ENCODE results near the gene SERHL2. TPM values are rescaled to one million over a fixed set of nuclear protein-coding genes. Genes with fewer than 3 reads are reported as not detected.

SERHL2 gene
- total RNA-seq, 1 donor from 2014 or later = not detected

DNA sequence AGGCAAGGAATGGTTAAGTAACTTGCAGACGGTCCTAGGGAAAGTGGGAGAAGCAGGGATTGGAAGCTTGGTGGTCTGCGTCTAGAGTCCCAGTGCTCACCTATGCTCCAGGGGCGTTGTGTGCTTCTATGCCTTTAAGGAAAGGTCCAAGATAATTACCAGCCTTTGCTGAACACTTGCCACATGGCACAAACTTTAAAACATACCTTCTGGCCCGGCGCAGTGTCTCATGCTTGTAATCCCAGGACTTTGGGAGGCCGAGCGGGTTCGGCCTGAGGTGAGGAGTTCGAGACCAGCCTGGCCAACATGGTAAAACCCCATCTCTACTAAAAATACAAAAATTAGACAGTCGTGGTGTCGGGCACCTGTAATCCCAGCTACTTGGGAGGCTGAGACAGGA, 58.6 kb downstream of the SERHL2 start:
- H3K4me1 ChIP-seq = peaks cover 21% of the 10 kb centered on the region
- peaks cover 71% of the 10 kb centered on the region for H3K79me2 ChIP-seq (ENCODE audit: low read depth)
- no peak overlapping the region for H3K9ac ChIP-seq
- H3K4me2 ChIP-seq = peak overlapping the region; percentile 83
- no peak for DNase-seq (ENCODE audit: low spot score)
- no peaks in the 10 kb centered on the region for H3K36me3 ChIP-seq
- peaks cover 7% of the 10 kb centered on the region for H3K27me3 Mint-ChIP-seq (ENCODE audit: insufficient read depth, low read depth)
- H4K20me1 ChIP-seq (ENCODE audit: low read depth) = peaks cover 60% of the 10 kb centered on the region
- H3K27me3 ChIP-seq = no peaks in the 10 kb centered on the region
- H3K4me1 Mint-ChIP-seq = peaks cover 71% of the 10 kb centered on the region
- H3F3A ChIP-seq (ENCODE audit: low read depth) = peaks cover 62% of the 10 kb centered on the region
- H3K4me3 Mint-ChIP-seq = peak overlapping the region; percentile 100
- no peak overlapping the region for H3K4me3 ChIP-seq
- peak overlapping the region; percentile 54 for H3K27ac Mint-ChIP-seq
- H3K9me3 Mint-ChIP-seq = no peaks in the 10 kb centered on the region
- TF ChIP-seq EZH2phosphoT487 (IDR thresholded peaks at IDR 0.05) = no peak
- no peak for TF ChIP-seq CTCF (IDR thresholded peaks at IDR 0.05)
- TF ChIP-seq EZH2 (IDR thresholded peaks at IDR 0.05) = no peak
- no peak overlapping the region for H3K27ac ChIP-seq
- peaks cover 25% of the 10 kb centered on the region for H3K36me3 Mint-ChIP-seq
- H3K9me3 ChIP-seq (ENCODE audit: low read depth) = no peaks in the 10 kb centered on the region
- no peak overlapping the region for H2AFZ ChIP-seq (replicated peaks)

GRCh38 chr22:42613872-42614301, 60.1 kb downstream of the SERHL2 start:
- Histone ChIP-seq H3K4me2 (peak overlapping the region; percentile 83), H3K36me3 (no peaks in the 10 kb centered on the region), H3K27me3 (no peaks in the 10 kb centered on the region), H3K27ac (peak overlapping the region; percentile 99), H3F3A (ENCODE audit: low read depth) (peaks cover 58% of the 10 kb centered on the region), H2AFZ (replicated peaks) (no peak overlapping the region), H3K4me3 (peak overlapping the region; percentile 96), H3K9ac (peak overlapping the region; percentile 97), H3K79me2 (ENCODE audit: low read depth) (peaks cover 55% of the 10 kb centered on the region), H3K4me1 (peaks cover 21% of the 10 kb centered on the region), H4K20me1 (ENCODE audit: low read depth) (peaks cover 52% of the 10 kb centered on the region), H3K9me3 (ENCODE audit: low read depth) (no peaks in the 10 kb centered on the region)
- TF ChIP-seq CTCF (IDR thresholded peaks at IDR 0.05) (no peak), EZH2phosphoT487 (IDR thresholded peaks at IDR 0.05) (no peak), EZH2 (IDR thresholded peaks at IDR 0.05) (no peak)
- peaks cover 7% of the 10 kb centered on the region for H3K27me3 Mint-ChIP-seq (ENCODE audit: insufficient read depth, low read depth)
- peak overlapping the region; percentile 100 for H3K4me3 Mint-ChIP-seq
- H3K27ac Mint-ChIP-seq = peak overlapping the region; percentile 99
- peaks cover 20% of the 10 kb centered on the region for H3K36me3 Mint-ChIP-seq
- no peak for DNase-seq (ENCODE audit: low spot score)
- no peaks in the 10 kb centered on the region for H3K9me3 Mint-ChIP-seq
- peaks cover 68% of the 10 kb centered on the region for H3K4me1 Mint-ChIP-seq

- Histone ChIP-seq H3K79me2 (ENCODE audit: low read depth) (peaks cover 49% of the 10 kb centered on the region), H3K4me3 (peak within 1 kb of the TSS; percentile 96), H2AFZ (replicated peaks) (peak within 1 kb of the TSS; percentile 60), H3K9me3 (ENCODE audit: low read depth) (no peaks in the 10 kb centered on the region), H3K27me3 (no peaks in the 10 kb centered on the region), H3K4me2 (peak within 1 kb of the TSS; percentile 83), H3K36me3 (no peaks in the 10 kb centered on the region), H3K27ac (peak within 1 kb of the TSS; percentile 99), H3F3A (ENCODE audit: low read depth) (peaks cover 52% of the 10 kb centered on the region), H3K4me1 (peaks cover 14% of the 10 kb centered on the region), H4K20me1 (ENCODE audit: low read depth) (peaks cover 46% of the 10 kb centered on the region), H3K9ac (peak within 1 kb of the TSS; percentile 97)
- H3K27ac Mint-ChIP-seq = peak within 1 kb of the TSS; percentile 100
- H3K9me3 Mint-ChIP-seq = no peaks in the 10 kb centered on the region
- H3K4me3 Mint-ChIP-seq = peak within 1 kb of the TSS; percentile 100
- TF ChIP-seq EZH2phosphoT487 (IDR thresholded peaks at IDR 0.05) (no peak), EZH2 (IDR thresholded peaks at IDR 0.05) (peak; percentile 16), CTCF (IDR thresholded peaks at IDR 0.05) (peak; percentile 37)
- H3K36me3 Mint-ChIP-seq = peaks cover 20% of the 10 kb centered on the region
- peaks cover 7% of the 10 kb centered on the region for H3K27me3 Mint-ChIP-seq (ENCODE audit: insufficient read depth, low read depth)
- peak; percentile 99 for DNase-seq (ENCODE audit: low spot score)
- H3K4me1 Mint-ChIP-seq = peaks cover 61% of the 10 kb centered on the region
These were observed 60.7 kb downstream of the SERHL2 start, which contains the start of gene POLDIP3 for GRCh38 chr22:42614312-42615091. TSS of gene POLDIP3 (minus strand) at chr22:42614883. CDS start at chr22:42614857, 26 bp downstream.

All from neural progenitor cell (in vitro differentiated cells).